Measurements from ENCODE around the gene CBX4. TPM values are rescaled to one million over a fixed set of nuclear protein-coding genes. Genes with fewer than 3 reads are reported as not detected.

Gene CBX4
- polyA plus RNA-seq, 2 donors, result 10.7 to 15.8 TPM

- Histone ChIP-seq H3K36me3 (ENCODE audit: control insufficient read depth in 2 of 2, insufficient read depth in 2 of 2, low read length in 1 of 2) (no peaks in the 10 kb centered on the region), H3K27ac (ENCODE audit: low read depth in 2 of 2, low read length in 1 of 2) (no peak overlapping the region), H3K4me1 (ENCODE audit: control insufficient read depth in 2 of 2, insufficient read depth in 2 of 2, low read length in 1 of 2) (peaks cover 4 to 35% of the 10 kb centered on the region in 2 donors), H3K4me3 (ENCODE audit: low read depth in 1 of 2, low read length in 2 of 2) (peak overlapping the region; percentile 31 to 47), H3K27me3 (ENCODE audit: control insufficient read depth in 1 of 2, insufficient read depth in 2 of 2, low read length in 2 of 2) (peaks cover 0 to 62% of the 10 kb centered on the region in 2 donors), H3K9me3 (ENCODE audit: control insufficient read depth in 2 of 2, insufficient read depth in 1 of 2, low read depth in 1 of 2, low read length in 1 of 2) (peaks cover 2 to 17% of the 10 kb centered on the region in 2 donors)
- 9 to 10% methylated on average over 51 to 52 of the region's 52 CpGs for WGBS, 2 donors
Measured at GRCh38 chr17:79801156-79802038, 37.8 kb downstream of the CBX4 start.

GRCh38 chr17:79800325-79801155, 38.7 kb downstream of the CBX4 start:
- WGBS, 2 donors, result 3% methylated on average over 42 to 44 of the region's 44 CpGs
- no peak overlapping the region for H3K27ac ChIP-seq (ENCODE audit: low read depth in 2 of 2, low read length in 1 of 2)
- H3K4me3 ChIP-seq (ENCODE audit: low read depth in 1 of 2, low read length in 2 of 2), result peak overlapping the region; percentile 31 to 47
- H3K27me3 ChIP-seq (ENCODE audit: control insufficient read depth in 1 of 2, insufficient read depth in 2 of 2, low read length in 2 of 2), result peaks cover 0 to 62% of the 10 kb centered on the region in 2 donors
- peaks cover 4 to 35% of the 10 kb centered on the region in 2 donors for H3K4me1 ChIP-seq (ENCODE audit: control insufficient read depth in 2 of 2, insufficient read depth in 2 of 2, low read length in 1 of 2)
- H3K36me3 ChIP-seq (ENCODE audit: control insufficient read depth in 2 of 2, insufficient read depth in 2 of 2, low read length in 1 of 2), result no peaks in the 10 kb centered on the region
- peaks cover 2 to 17% of the 10 kb centered on the region in 2 donors for H3K9me3 ChIP-seq (ENCODE audit: control insufficient read depth in 2 of 2, insufficient read depth in 1 of 2, low read depth in 1 of 2, low read length in 1 of 2)

GRCh38 chr17:79799538-79800324, 39.5 kb downstream of the CBX4 start:
- peaks cover 0 to 3% of the 10 kb centered on the region in 2 donors for H3K36me3 ChIP-seq (ENCODE audit: control insufficient read depth in 2 of 2, insufficient read depth in 2 of 2, low read length in 1 of 2)
- H3K27me3 ChIP-seq (ENCODE audit: control insufficient read depth in 1 of 2, insufficient read depth in 2 of 2, low read length in 2 of 2), result peaks cover 0 to 58% of the 10 kb centered on the region in 2 donors
- no peak overlapping the region for H3K4me3 ChIP-seq (ENCODE audit: low read depth in 1 of 2, low read length in 2 of 2)
- peaks cover 4 to 37% of the 10 kb centered on the region in 2 donors for H3K4me1 ChIP-seq (ENCODE audit: control insufficient read depth in 2 of 2, insufficient read depth in 2 of 2, low read length in 1 of 2)
- no peak overlapping the region for H3K27ac ChIP-seq (ENCODE audit: low read depth in 2 of 2, low read length in 1 of 2)
- H3K9me3 ChIP-seq (ENCODE audit: control insufficient read depth in 2 of 2, insufficient read depth in 1 of 2, low read depth in 1 of 2, low read length in 1 of 2), result peaks cover 2 to 17% of the 10 kb centered on the region in 2 donors
- 5% methylated on average over 31 of the region's 31 CpGs for WGBS, 2 donors

- WGBS, 2 donors, result 3 to 5% methylated on average over 23 of the region's 23 CpGs
- peaks cover 0 to 53% of the 10 kb centered on the region in 2 donors for H3K27me3 ChIP-seq (ENCODE audit: control insufficient read depth in 1 of 2, insufficient read depth in 2 of 2, low read length in 2 of 2)
- H3K4me1 ChIP-seq (ENCODE audit: control insufficient read depth in 2 of 2, insufficient read depth in 2 of 2, low read length in 1 of 2), result peaks cover 4 to 35% of the 10 kb centered on the region in 2 donors
- H3K4me3 ChIP-seq (ENCODE audit: low read depth in 1 of 2, low read length in 2 of 2), result no peak overlapping the region
- peaks cover 0 to 3% of the 10 kb centered on the region in 2 donors for H3K36me3 ChIP-seq (ENCODE audit: control insufficient read depth in 2 of 2, insufficient read depth in 2 of 2, low read length in 1 of 2)
- H3K9me3 ChIP-seq (ENCODE audit: control insufficient read depth in 2 of 2, insufficient read depth in 1 of 2, low read depth in 1 of 2, low read length in 1 of 2), result peaks cover 2 to 17% of the 10 kb centered on the region in 2 donors
- H3K27ac ChIP-seq (ENCODE audit: low read depth in 2 of 2, low read length in 1 of 2), result no peak overlapping the region
Measured at GRCh38 chr17:79799174-79799537, 40.1 kb downstream of the CBX4 start.

- Histone ChIP-seq H3K4me3 (ENCODE audit: low read depth in 1 of 2, low read length in 2 of 2) (peak overlapping the region; percentile 43 to 63), H3K36me3 (ENCODE audit: control insufficient read depth in 2 of 2, insufficient read depth in 2 of 2, low read length in 1 of 2) (peaks cover 0 to 3% of the 10 kb centered on the region in 2 donors), H3K4me1 (ENCODE audit: control insufficient read depth in 2 of 2, insufficient read depth in 2 of 2, low read length in 1 of 2) (peaks cover 4 to 31% of the 10 kb centered on the region in 2 donors), H3K27ac (ENCODE audit: low read depth in 2 of 2, low read length in 1 of 2) (no peak overlapping the region), H3K9me3 (ENCODE audit: control insufficient read depth in 2 of 2, insufficient read depth in 1 of 2, low read depth in 1 of 2, low read length in 1 of 2) (peaks cover 2 to 12% of the 10 kb centered on the region in 2 donors), H3K27me3 (ENCODE audit: control insufficient read depth in 1 of 2, insufficient read depth in 2 of 2, low read length in 2 of 2) (peaks cover 0 to 47% of the 10 kb centered on the region in 2 donors)
- WGBS, 2 donors, result 1 to 3% methylated on average over 65 to 70 of the region's 70 CpGs
Measured at GRCh38 chr17:79798299-79799173, 40.7 kb downstream of the CBX4 start.

GRCh38 chr17:79797492-79798298, 41.5 kb downstream of the CBX4 start:
- H3K27ac ChIP-seq (ENCODE audit: low read depth in 2 of 2, low read length in 1 of 2), result no peak overlapping the region
- H3K4me1 ChIP-seq (ENCODE audit: control insufficient read depth in 2 of 2, insufficient read depth in 2 of 2, low read length in 1 of 2), result peaks cover 4 to 30% of the 10 kb centered on the region in 2 donors
- WGBS, 2 donors, result 1% methylated on average over 58 to 89 of the region's 89 CpGs
- H3K27me3 ChIP-seq (ENCODE audit: control insufficient read depth in 1 of 2, insufficient read depth in 2 of 2, low read length in 2 of 2), result peaks cover 0 to 39% of the 10 kb centered on the region in 2 donors
- peak overlapping the region; percentile 63 to 71 for H3K4me3 ChIP-seq (ENCODE audit: low read depth in 1 of 2, low read length in 2 of 2)
- peaks cover 0 to 6% of the 10 kb centered on the region in 2 donors for H3K9me3 ChIP-seq (ENCODE audit: control insufficient read depth in 2 of 2, insufficient read depth in 1 of 2, low read depth in 1 of 2, low read length in 1 of 2)
- H3K36me3 ChIP-seq (ENCODE audit: control insufficient read depth in 2 of 2, insufficient read depth in 2 of 2, low read length in 1 of 2), result peaks cover 0 to 3% of the 10 kb centered on the region in 2 donors

- H3K36me3 ChIP-seq (ENCODE audit: control insufficient read depth in 2 of 2, insufficient read depth in 2 of 2, low read length in 1 of 2), result peaks cover 0 to 3% of the 10 kb centered on the region in 2 donors
- H3K4me3 ChIP-seq (ENCODE audit: low read depth in 1 of 2, low read length in 2 of 2), result peak within 1 kb of the TSS; percentile 63 to 71
- peaks cover 4 to 32% of the 10 kb centered on the region in 2 donors for H3K4me1 ChIP-seq (ENCODE audit: control insufficient read depth in 2 of 2, insufficient read depth in 2 of 2, low read length in 1 of 2)
- H3K27me3 ChIP-seq (ENCODE audit: control insufficient read depth in 1 of 2, insufficient read depth in 2 of 2, low read length in 2 of 2), result peaks cover 0 to 36% of the 10 kb centered on the region in 2 donors
- WGBS, 2 donors, result 1% methylated on average over 69 to 79 of the region's 79 CpGs
- H3K9me3 ChIP-seq (ENCODE audit: control insufficient read depth in 2 of 2, insufficient read depth in 1 of 2, low read depth in 1 of 2, low read length in 1 of 2), result peaks cover 0 to 5% of the 10 kb centered on the region in 2 donors
- peak within 1 kb of the TSS; percentile 72 to 83 for H3K27ac ChIP-seq (ENCODE audit: low read depth in 2 of 2, low read length in 1 of 2)
Measured at GRCh38 chr17:79796763-79797491, 42.3 kb downstream of the CBX4 start, which contains the start of gene CBX8. TSS of gene CBX8 (minus strand) at chr17:79797077. CDS start at chr17:79796998, 79 bp downstream.

Measured in esophagus (tissue), 2 donors.